Measurements from ENCODE around the gene RPL19. TPM values are rescaled to one million over a fixed set of nuclear protein-coding genes. Genes with fewer than 3 reads are reported as not detected.
A peak's percentile ranks its signal among the peaks of the same experiment; 100 is the strongest.

RPL19 gene
- total RNA-seq, 1 donor from 2014 or later: 484 TPM

DNA sequence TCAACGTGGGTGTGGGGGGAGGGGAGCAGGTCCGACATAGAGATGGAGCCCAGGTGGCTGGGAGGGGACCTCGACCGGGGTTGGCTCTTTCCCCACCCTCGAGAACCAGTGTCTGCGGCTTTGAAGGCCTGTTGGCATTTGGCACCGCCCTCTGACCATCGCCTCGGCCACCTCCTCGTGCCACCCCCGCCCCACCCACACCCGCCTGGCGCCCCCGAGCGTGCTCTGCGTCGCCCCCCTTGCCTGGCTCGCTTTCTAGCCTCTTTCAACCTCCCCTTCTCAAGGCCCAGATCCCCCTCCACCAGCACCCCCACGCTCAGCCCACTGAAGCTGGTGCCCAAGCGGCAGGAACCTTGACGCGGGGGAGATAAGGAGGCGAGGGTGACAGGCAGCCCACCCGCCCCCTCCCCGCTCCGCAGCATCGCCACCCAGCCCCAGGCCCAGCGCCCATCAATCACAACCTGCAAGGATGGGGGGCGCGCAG is 3.2 kb upstream of the RPL19 start:
- ATAC-seq (no peak), DNase-seq (ENCODE audit: low spot score) (no peak)

DNA sequence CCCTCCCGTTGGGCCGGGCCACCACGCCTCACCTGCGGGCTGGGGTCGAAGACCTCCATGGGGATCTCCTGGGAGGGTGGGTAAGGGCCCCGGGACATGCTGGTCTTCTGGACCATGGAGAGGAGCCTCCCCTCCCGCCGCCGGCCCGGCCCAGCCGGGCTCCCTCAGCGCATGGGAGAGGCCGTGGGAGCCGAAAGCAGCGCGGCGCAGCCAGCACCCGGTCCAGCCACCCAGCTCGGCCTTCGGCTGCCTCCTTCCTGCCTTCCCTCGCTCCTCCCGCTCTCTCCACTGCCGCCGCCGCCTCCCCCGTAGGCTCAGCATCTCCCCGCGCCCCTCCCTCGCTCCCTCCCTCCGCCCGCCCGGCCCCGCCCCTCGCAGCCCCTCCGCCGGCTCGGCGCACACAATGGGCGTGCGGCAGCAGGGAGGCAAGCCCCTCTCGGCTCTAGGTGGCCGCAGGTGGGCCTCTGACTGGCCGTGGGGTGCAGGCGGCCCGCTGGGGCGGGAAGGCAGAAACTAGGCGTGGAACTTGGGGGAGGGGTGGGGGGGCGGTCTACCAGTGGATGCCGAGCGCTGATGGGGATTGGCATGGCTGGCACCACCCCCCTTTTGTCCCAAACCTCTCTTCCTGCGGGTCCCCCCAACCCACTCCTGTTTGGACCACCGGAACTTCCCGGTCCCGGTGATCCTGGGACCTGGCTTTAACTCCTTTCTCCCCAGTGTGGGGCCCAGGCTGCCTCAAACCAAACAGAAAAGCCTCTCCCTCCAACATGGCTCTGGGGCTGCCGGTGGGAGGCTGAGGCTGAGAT is 2.5 kb upstream of the RPL19 start, which contains the start of gene CACNB1:
TSS of gene CACNB1 (minus strand) at position 290 of the 806 bp plus-strand sequence. CDS start at position 116, 174 bp downstream.
- DNase-seq (ENCODE audit: low spot score): no peak
- peak; percentile 40 for ATAC-seq

DNA sequence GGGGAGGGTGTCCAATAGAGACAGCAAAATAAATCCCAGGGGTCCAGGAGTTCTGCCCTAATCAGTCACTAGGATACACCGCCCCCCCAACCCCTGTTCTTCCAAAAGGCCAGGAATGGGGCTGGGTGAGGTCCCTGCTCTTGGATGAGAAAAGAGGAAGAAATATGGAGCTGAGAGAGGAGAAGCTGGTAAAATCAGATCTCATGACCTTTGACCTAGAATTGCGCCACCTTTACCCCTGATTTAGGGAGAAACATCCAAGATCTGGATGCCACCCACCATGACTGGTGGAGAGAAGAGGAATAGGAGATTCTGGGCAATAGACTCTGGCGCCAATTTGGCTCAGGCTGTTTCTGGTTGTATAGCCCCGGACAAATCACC is 1.9 kb upstream of the RPL19 start:
- ATAC-seq (no peak), DNase-seq (ENCODE audit: low spot score) (no peak)

DNA sequence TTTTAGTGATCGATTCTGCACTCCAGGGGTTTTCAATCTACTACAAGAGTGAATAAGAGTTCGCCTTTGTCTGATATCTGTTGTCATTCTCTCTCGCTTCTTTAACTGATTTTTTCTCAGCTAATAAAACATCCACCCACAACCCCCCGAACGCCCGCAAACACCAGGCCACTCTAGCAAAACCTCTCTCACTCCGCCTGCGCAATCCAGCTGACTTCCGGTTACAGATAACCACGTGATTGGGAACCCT is 338 bp upstream of the RPL19 start:
- peak; percentile 85 for ATAC-seq
- DNase-seq (ENCODE audit: low spot score): peak; percentile 89

DNA sequence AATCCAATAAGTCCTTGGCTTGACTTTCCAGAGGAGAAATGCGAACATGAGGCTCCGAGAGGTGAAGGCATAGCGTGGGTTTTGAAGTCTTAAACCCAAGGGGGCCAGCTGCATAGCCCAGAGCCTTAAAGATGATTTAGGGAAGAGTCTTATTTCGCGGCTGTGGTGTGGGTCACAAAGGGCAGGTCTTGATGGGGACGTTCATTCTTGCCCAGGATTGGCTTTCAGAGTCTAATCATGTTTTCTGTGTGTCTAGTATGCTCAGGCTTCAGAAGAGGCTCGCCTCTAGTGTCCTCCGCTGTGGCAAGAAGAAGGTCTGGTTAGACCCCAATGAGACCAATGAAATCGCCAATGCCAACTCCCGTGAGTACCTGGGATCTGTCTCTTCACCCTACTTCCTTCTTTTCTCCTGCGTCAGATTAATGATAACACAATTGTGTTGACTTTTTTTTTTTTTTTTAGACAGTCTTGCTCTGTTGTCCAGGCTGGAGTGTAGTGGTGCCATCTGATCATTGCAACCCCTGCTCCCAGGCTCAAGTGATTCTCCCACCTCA is 951 bp downstream of the RPL19 start:
- no peak for ATAC-seq
- DNase-seq (ENCODE audit: low spot score): no peak

DNA sequence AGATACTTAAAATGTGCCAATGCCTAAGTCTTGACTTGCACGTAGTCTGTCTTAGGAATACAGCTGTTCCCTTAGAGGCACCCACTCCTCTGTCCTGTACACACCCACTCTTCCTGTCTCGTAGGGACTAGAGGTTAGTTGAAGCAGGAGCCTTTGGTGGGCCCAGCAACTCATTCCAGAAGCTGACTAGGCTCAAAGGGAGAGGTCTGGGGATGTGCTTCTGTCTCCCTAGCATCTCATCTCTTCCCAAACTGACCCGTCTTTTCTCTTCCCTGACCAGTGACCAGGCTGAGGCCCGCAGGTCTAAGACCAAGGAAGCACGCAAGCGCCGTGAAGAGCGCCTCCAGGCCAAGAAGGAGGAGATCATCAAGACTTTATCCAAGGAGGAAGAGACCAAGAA is 4.2 kb downstream of the RPL19 start:
- DNase-seq (ENCODE audit: low spot score) (no peak), ATAC-seq (no peak)

DNA sequence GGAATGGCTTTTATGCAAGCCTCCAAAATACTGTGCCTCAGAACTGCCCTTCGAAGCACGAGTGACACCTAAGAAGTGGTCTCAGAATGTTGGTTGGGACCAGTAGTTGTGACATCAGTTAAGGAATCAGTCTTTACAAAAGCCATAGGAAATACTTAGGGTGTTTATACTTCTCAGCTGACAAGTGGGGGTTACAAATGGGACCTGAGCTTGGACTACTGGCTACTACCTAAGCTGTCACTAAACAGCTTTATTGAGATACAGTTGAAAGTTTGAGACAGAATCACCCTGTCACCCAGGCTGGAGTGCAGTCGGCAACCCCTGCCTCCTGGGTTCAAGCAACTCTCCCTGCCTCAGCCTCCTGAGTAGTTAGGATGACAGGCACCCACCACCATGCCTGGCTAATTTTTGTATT is 5.0 kb downstream of the RPL19 start:
- no peak for ATAC-seq
- DNase-seq (ENCODE audit: low spot score): no peak

DNA sequence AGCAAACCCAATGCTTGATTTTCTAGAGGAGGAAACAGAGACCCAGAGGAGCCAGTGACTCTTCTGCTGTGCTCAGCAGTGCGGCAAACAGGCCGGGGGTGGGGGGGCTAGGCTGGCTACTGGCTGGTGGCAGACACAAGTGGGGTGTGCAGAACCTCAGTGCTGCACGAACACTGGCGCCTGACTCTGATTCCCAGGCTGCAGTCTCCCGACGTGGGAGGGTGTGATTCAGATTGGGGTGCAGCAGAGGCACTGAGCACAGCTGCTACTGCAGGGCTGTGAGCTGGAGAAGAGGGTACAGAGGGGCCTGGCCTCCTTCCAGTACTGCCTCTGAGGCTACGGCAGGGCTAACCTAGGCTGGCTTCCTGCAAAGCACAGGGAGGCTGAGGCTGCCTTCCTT is 8.1 kb downstream of the RPL19 start:
- DNase-seq (ENCODE audit: low spot score) (no peak), ATAC-seq (no peak)

DNA sequence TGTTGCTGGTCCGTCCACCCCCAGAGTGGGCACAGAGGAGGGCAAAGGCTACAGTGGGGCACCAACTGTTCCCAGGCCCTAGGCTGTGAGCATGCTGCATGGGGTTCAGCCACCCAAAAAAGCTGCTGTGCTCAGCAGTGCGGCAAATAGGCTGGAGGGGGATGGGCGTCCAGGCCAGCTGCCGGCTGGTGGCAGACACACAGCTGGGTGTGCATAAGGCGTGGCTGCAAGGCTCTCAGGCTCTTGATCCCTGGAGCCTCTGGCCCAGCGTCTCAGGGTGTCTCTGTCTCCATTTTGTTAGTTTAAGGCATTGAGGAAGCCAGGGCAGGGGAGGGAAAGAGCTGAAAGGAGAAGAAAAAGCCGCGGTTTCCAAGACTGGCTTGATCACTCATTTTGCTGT is 8.8 kb downstream of the RPL19 start:
- ATAC-seq (no peak), DNase-seq (ENCODE audit: low spot score) (no peak)

DNA sequence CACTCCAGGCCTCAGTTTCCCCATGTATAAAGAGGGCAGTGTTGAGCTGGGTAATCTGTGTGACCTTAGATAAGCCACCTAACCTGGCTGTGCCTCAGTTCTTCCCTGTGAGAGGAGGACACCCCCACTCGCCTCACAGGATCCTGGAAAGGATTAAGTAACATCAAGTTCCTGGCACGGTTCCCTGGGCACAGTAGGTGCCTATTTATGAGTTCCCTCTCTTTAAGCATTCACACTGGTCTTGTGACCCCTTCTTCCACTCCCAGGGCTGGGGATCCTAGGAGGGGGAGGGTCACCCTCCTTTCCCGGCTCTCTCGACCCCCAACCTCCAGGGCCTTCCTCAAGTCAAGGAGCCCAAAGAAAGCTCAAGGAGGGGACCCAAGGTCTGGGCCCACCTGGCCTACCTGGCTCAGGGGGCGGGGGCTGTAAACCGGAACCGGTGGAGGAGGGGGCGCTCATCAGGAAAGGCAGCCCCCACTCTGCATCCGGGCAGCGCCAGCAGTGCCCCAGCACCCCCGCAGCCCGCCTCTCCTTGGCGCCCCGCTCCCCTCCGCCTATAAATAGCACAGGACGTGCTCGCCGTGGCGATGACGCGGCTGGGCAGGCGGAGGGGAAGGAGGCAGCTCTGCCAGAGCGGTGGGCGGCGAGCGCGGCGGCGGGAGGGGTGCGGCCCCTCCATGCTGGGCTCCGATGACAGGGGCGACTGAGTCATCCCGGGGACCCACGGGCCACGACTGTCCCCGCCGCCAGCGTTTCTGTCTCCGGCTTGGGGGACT is 9.4 kb downstream of the RPL19 start:
- ATAC-seq: peak; percentile 15

DNA sequence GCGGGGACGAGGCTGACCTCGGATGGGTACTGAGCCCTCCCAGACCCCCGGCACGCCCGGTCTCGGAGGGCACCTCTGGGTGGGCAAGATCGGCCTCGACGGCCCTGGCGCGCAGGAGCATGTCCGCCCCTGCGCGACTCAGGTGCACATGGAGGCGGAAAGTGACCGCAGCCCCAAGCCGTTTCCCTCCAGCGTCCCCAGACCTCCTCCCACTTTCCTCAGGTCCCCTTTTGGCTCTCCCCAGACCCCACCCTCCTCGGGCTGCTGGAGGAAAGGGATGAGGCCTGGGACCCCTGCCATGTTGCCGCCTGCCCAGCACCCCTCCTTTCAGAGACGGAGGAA is 10.0 kb downstream of the RPL19 start:
- DNase-seq (ENCODE audit: low spot score) (no peak), ATAC-seq (no peak)

More for the DNA sequence above, 9.4 kb downstream of the RPL19 start:
- DNase-seq (ENCODE audit: low spot score): no peak

DNA sequence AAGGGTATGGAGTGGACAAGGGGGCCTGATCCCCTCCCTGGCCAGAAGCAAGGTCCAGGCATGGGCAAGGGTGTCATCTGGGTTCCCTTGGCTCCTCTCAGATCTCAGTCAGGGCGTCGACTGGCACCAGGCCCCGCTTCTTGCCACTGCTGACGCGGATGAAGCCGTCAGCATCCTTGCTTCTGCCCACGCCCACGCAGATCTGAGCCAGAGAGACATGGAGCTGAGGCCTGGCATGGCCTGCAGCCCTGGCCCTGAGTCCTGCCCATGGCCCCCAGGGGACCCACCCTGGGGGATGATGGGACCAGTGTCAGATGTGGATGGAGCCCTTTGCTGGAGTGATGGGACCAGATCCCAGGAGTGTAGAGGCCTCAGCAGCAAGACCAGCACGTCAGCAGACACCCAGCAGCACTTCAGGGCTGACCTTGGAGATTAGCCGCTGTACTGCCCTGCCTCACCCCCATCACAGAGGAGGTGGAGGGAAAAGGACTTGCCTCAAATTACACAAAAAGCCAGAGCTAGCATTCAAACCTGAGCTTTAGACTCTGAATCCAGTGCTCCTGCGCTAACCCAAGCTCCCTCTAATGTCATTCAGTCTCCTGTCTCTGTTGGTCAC is 12.2 kb downstream of the RPL19 start:
- no peak for DNase-seq (ENCODE audit: low spot score)
- no peak for ATAC-seq

DNA sequence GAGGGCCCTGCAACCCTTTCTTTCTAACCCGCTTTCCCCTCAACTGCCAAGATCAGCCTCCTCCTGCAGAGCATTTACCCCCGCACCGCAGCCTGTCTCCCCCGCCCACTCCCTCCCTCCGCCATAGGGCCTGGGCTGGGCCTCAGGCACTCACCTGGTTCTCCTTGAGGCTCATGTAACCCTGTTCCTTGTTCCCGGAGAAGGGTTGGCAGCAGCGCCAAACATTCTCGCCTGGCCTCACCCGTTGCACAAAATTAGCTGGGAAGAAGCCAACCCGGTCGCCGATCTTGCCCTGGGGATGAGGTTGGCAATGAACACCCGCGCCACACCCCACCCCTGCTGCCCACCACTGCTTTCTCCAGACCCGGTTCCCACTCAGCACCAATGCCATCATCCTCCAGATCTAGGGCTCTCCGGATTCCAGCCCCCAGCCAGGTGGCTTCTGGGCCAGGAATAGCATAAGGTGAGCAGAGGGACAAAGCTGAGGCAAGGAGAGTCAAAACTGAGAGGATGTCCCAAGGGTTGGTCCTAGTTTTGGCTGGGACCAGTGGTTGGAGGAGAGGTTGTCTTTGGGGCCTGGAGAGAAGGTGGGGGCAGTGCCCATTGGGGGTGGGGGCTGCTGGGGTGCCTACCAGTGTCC is 12.9 kb downstream of the RPL19 start:
- DNase-seq (ENCODE audit: low spot score) (no peak), ATAC-seq (peak; percentile 50)

DNA sequence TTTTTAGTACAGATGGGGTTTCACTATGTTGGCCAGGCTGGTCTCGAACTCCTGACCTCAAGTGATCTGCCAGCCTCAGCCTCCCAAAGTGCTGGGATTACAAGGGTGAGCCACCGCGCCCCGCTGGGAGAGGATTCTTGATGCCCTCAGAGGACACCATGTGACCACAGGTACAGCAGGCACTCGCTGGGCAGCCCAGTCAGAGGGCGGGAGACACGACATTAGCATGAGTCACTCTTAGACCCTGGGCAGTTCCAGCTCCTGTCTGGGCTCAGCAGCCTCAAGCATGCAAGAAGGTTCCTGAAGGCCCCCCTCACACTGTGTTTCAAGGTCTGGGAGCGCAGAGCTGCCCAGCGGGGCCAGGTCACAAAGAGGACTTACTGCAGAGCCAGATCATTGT is 13.8 kb downstream of the RPL19 start:
- no peak for DNase-seq (ENCODE audit: low spot score)

DNA sequence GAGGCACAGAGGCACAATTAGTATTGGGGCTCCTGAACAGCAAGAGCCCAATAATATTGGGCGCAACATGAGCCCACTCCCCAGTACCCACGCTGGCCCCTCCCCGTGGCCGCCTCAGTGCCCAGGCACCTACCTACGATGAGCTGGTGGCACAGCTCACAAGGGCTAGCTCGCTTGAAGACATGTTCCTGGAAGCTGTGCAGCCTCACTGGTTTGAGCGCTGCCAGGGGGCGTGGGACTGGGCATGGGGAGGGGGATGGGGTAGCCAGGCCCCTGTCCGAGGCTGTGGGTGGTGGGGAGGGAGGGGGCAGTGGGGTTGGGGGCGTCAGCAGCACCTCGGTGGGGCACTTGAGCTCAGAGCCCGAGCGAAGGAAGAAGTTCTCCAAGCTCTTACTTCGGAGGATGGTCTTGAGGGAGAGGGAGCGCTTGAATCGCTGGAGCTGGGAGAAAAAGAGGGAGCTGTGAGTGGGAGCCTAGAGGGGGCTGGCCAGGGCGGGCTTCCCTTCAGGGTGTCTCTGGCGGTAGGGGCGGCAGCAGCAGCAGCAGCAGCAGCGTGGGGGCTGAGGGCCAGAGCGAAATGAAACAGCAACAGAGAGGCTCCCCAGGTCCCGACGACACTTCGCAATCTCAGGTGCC is 17.8 kb downstream of the RPL19 start:
- DNase-seq (ENCODE audit: low spot score): no peak
- no peak for ATAC-seq

More for the DNA sequence above, 13.8 kb downstream of the RPL19 start:
- no peak for ATAC-seq

DNA sequence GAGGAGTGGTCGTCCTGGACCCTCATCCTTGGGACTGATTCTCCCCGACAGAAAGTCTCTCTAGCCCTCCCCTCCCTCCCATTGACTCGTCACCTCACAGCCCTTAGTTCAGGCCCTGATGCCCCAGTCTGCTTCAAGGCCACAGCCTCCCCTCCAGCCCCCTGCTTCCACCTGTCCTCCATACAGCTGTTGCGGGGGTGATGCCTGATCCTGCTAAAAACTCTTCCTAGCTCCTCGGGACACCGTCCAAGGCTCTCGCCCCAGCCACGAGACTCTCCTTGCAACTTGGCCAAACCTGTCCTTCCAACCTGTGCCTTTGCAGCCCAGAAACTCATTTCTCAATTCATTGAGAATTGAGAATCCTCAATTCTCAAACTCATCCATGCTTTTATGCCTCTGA is 18.8 kb downstream of the RPL19 start:
- no peak for DNase-seq (ENCODE audit: low spot score)
- no peak for ATAC-seq

DNA sequence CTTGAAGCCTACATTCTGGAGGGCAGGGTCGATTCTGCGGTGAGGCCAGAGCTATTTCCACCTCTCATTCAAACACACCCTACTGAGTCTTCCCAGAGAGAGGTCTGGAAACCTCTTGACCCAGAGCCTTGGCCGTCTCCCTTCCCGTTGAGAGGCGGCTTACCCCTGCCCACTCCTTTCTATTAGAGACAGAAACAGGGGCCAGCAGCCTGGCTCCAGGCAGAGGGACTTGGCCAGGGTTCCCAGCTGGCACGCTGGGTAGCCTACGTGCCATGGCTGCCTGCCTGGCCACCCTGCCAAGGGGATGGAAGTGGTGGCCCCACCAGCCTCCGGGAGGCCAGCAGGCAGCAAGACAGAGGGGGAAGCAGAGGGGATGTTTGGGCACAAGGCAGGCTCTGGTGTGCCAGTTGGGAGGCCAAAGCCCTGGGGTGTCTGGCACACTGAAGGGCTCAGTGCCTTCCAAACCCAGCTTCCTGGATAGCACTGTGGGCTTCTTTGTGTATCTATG is 19.6 kb downstream of the RPL19 start:
- no peak for DNase-seq (ENCODE audit: low spot score)
- ATAC-seq: peak; percentile 55

DNA sequence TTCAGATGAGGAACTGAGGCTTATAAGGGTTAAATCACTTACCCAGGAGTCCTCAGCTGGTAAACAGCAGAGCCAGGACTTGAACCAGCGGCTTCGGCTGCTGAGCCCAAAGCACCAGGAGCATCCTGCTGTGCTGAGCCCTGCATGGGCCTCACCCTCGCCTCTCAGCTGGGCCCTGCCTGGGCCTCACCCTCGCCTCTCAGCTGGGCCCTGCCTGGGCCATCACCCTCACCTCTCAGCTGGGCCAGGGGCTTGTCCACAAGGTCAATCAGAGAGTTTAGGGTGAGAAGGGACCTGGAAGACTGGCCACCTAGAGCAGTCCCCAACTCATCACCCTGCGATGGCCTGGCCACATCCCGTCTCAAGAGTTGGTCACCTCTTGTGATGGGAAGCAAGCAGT is 21.5 kb downstream of the RPL19 start:
- ATAC-seq (no peak), DNase-seq (ENCODE audit: low spot score) (no peak)

DNA sequence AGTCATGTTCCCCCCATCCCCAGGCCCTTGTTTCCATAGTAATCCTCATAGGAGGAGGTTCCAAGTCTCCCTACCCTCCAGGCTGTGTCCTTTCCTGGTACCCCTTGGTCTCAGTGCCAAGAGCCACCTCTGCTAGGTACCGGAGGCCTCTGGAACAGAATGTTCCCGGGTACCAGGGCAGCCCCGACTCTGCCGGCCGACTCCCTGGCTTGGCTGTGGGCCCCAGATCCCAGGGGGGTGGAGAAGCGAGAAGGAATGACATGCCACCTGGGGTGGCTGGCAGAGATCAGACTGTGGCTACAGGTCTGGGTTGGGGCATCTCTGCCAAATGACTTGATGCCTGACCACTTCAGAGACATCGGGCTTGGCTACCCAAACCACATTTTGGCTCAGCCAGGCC is 22.1 kb downstream of the RPL19 start:
- ATAC-seq: no peak
- DNase-seq (ENCODE audit: low spot score): no peak

Measured in left lobe of liver (tissue), 2 donors.